Erythroblast (primary cell): ENCODE results near the gene CYP2F1.

Experiments used
- GATA1 ChIP-seq: IDR thresholded peaks from 2 replicates; pipeline ENCODE4 v1.6.1; 2011; ENCODE audit warnings: low read depth, mild to moderate bottlenecking, control low read depth, low read length, moderate library complexity
- POLR2A ChIP-seq: IDR thresholded peaks from 2 replicates; pipeline ENCODE4 v1.6.1; 2011; ENCODE audit warnings: mild to moderate bottlenecking, low read length

DNA sequence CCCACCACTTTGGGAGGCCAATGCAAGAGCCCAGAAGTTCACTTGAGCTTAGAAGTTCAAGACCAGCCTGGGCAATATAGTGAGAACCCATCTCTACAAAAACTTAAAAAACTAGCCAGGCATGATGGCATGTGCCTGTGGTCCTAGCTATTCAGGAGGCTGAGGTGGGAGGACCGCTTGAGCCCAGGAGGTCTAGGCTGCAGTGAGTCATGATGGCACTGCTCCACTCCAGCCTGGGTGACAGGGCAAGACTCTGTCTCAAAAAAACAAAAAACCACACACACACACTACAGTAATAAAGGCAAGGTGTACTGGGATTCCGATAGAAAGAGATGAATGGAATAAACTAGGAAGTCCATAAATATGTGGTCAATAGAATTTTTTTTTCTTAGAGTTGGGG is 35.6 kb downstream of the CYP2F1 start:
- TF ChIP-seq POLR2A (no peak), GATA1 (no peak)
